Suprapubic skin (tissue), 4 donors: ENCODE data around the gene LRRC46. TPM values are rescaled to one million over a fixed set of nuclear protein-coding genes. Genes with fewer than 3 reads are reported as not detected.
A peak's percentile ranks its signal among the peaks of the same experiment; 100 is the strongest.

Source experiments
- DNase-seq, 2 donors: peaks; one replicate each; pipeline ENCODE4 v3.0.0-alpha.2; 2019; ENCODE audit warnings: low spot score in 2 of 2
- H3K27ac ChIP-seq: fragments of 200-600 bp; sonication (generic); one replicate; pipeline ENCODE4 v1.5.1; 2019
- H3K27me3 ChIP-seq: fragments of 200-600 bp; sonication (generic); one replicate; pipeline ENCODE4 v1.5.1; 2019
- H3K36me3 ChIP-seq: fragments of 200-600 bp; sonication (generic); one replicate; pipeline ENCODE4 v1.5.1; 2019
- H3K4me1 ChIP-seq: fragments of 200-600 bp; sonication (generic); one replicate; pipeline ENCODE4 v1.5.1; 2019
- H3K4me3 ChIP-seq: fragments of 200-600 bp; sonication (generic); one replicate; pipeline ENCODE4 v1.5.1; 2019; ENCODE audit warnings: mild to moderate bottlenecking
- H3K9me3 ChIP-seq: fragments of 200-600 bp; sonication (generic); one replicate; pipeline ENCODE4 v1.5.1; 2019
- CTCF ChIP-seq, 2 donors: fragments of 200-600 bp in 1 of 2; fragments of 450-650 bp in 1 of 2; sonication (generic) in 1 of 2; IDR thresholded peaks; one replicate each; pipeline ENCODE4 v1.5.1; 2016 to 2019; ENCODE audit warnings: antibody characterized with exemption in 2 of 2, mild to moderate bottlenecking in 1 of 2, moderate library complexity in 1 of 2
- EP300 ChIP-seq: sonication (generic); formaldehyde crosslinking; IDR thresholded peaks from one replicate; pipeline ENCODE4 v1.6.1; 2017; ENCODE audit warnings: antibody characterized with exemption
- POLR2A ChIP-seq, 2 donors: fragments of 450-650 bp; IDR thresholded peaks; one replicate each; pipeline ENCODE4 v1.6.1; 2017; ENCODE audit warnings: antibody characterized with exemption in 2 of 2, mild to moderate bottlenecking in 2 of 2, moderate library complexity in 2 of 2
- POLR2AphosphoS5 ChIP-seq, 3 donors: sonication (generic); formaldehyde crosslinking; IDR thresholded peaks; one replicate each; pipeline ENCODE4 v1.6.1; 2017; ENCODE audit warnings: antibody characterized with exemption in 3 of 3
- whole genome bisulfite sequencing: methylation state at CpG from one replicate; pipeline ENCODE4 v1.1.5; 2018; 5-methylcytosine and 5-hydroxymethylcytosine counted together
- total RNA-seq, 4 donors: library from RNA; depleted of rRNA; stranded (reverse); fragments of >200 nt; gene quantifications; one replicate each; pipeline ENCODE4 v1.1.0, GENCODE V29; 2016

Gene LRRC46
- total RNA-seq, 4 donors from 2014 or later = not detected

GRCh38 chr17:47846716-47847340, 15.4 kb downstream of the LRRC46 start:
- H3K36me3 ChIP-seq = no peaks in the 10 kb centered on the region
- H3K4me3 ChIP-seq = peak overlapping the region; percentile 4
- TF ChIP-seq POLR2AphosphoS5 (IDR thresholded peaks at IDR 0.05) = no peak
- TF ChIP-seq EP300 = no peak
- TF ChIP-seq CTCF (IDR thresholded peaks at IDR 0.05) = no peak
- no peak for TF ChIP-seq POLR2A (IDR thresholded peaks at IDR 0.05)
- H3K4me1 ChIP-seq = peaks cover 53% of the 10 kb centered on the region
- H3K27me3 ChIP-seq = peaks cover 62% of the 10 kb centered on the region
- 25% methylated on average over 26 of the region's 31 CpGs for WGBS
- no peak for DNase-seq
- no peak overlapping the region for H3K27ac ChIP-seq
- no peaks in the 10 kb centered on the region for H3K9me3 ChIP-seq

- Histone ChIP-seq H3K9me3 (no peaks in the 10 kb centered on the region), H3K36me3 (no peaks in the 10 kb centered on the region), H3K4me3 (peak overlapping the region; percentile 4), H3K27ac (no peak overlapping the region), H3K4me1 (peaks cover 54% of the 10 kb centered on the region), H3K27me3 (peaks cover 70% of the 10 kb centered on the region)
- TF ChIP-seq POLR2AphosphoS5 (IDR thresholded peaks at IDR 0.05) = no peak
- peak in 1 of 2 donors; percentile 31 for TF ChIP-seq CTCF (IDR thresholded peaks at IDR 0.05)
- no peak for DNase-seq
- WGBS = 42% methylated on average over 20 of the region's 71 CpGs
Measured at GRCh38 chr17:47847341-47848197, 16.1 kb downstream of the LRRC46 start.

GRCh38 chr17:47848198-47848513, 16.7 kb downstream of the LRRC46 start:
- peaks cover 76% of the 10 kb centered on the region for H3K27me3 ChIP-seq
- no peaks in the 10 kb centered on the region for H3K36me3 ChIP-seq
- H3K9me3 ChIP-seq = no peaks in the 10 kb centered on the region
- no peak overlapping the region for H3K4me3 ChIP-seq
- no peak for TF ChIP-seq POLR2A (IDR thresholded peaks at IDR 0.05)
- no peak for TF ChIP-seq CTCF (IDR thresholded peaks at IDR 0.05)
- no peak for TF ChIP-seq POLR2AphosphoS5 (IDR thresholded peaks at IDR 0.05)
- TF ChIP-seq EP300 = no peak
- no peak overlapping the region for H3K27ac ChIP-seq
- peaks cover 50% of the 10 kb centered on the region for H3K4me1 ChIP-seq
- DNase-seq = no peak
- WGBS = 51% methylated on average over 21 of the region's 23 CpGs

- no peaks in the 10 kb centered on the region for H3K9me3 ChIP-seq
- peak overlapping the region; percentile 47 for H3K27ac ChIP-seq
- H3K27me3 ChIP-seq = peaks cover 89% of the 10 kb centered on the region
- DNase-seq = no peak
- no peak for TF ChIP-seq EP300
- TF ChIP-seq POLR2A (IDR thresholded peaks at IDR 0.05) = no peak
- no peak for TF ChIP-seq POLR2AphosphoS5 (IDR thresholded peaks at IDR 0.05)
- TF ChIP-seq CTCF (IDR thresholded peaks at IDR 0.05) = no peak
- peaks cover 37% of the 10 kb centered on the region for H3K4me1 ChIP-seq
- peak overlapping the region; percentile 51 for H3K4me3 ChIP-seq
- 22% methylated on average over 9 of the region's 9 CpGs for WGBS
- H3K36me3 ChIP-seq = no peaks in the 10 kb centered on the region
Measured at GRCh38 chr17:47850373-47850691, 18.9 kb downstream of the LRRC46 start.

- DNase-seq = no peak
- H3K4me3 ChIP-seq = peak within 1 kb of the TSS; percentile 51
- H3K36me3 ChIP-seq = no peaks in the 10 kb centered on the region
- peak in 1 of 2 donors; percentile 15 for TF ChIP-seq CTCF (IDR thresholded peaks at IDR 0.05)
- TF ChIP-seq POLR2A (IDR thresholded peaks at IDR 0.05) = no peak
- H3K27ac ChIP-seq = peak within 1 kb of the TSS; percentile 47
- H3K27me3 ChIP-seq = peaks cover 93% of the 10 kb centered on the region
- H3K4me1 ChIP-seq = peaks cover 37% of the 10 kb centered on the region
- WGBS = 6% methylated on average over 24 of the region's 71 CpGs
- H3K9me3 ChIP-seq = no peaks in the 10 kb centered on the region
Measured at GRCh38 chr17:47850692-47851573, 19.5 kb downstream of the LRRC46 start, which contains the start of gene SP6. SP6 (minus strand) TSS chr17:47851163; CDS start chr17:47848429, 2,734 bp downstream.
